ENCODE measurements around the gene SLC27A5.
A peak's percentile ranks its signal among the peaks of the same experiment; 100 is the strongest.

The SLC27A5 gene, protein sequence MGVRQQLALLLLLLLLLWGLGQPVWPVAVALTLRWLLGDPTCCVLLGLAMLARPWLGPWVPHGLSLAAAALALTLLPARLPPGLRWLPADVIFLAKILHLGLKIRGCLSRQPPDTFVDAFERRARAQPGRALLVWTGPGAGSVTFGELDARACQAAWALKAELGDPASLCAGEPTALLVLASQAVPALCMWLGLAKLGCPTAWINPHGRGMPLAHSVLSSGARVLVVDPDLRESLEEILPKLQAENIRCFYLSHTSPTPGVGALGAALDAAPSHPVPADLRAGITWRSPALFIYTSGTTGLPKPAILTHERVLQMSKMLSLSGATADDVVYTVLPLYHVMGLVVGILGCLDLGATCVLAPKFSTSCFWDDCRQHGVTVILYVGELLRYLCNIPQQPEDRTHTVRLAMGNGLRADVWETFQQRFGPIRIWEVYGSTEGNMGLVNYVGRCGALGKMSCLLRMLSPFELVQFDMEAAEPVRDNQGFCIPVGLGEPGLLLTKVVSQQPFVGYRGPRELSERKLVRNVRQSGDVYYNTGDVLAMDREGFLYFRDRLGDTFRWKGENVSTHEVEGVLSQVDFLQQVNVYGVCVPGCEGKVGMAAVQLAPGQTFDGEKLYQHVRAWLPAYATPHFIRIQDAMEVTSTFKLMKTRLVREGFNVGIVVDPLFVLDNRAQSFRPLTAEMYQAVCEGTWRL

DNA sequence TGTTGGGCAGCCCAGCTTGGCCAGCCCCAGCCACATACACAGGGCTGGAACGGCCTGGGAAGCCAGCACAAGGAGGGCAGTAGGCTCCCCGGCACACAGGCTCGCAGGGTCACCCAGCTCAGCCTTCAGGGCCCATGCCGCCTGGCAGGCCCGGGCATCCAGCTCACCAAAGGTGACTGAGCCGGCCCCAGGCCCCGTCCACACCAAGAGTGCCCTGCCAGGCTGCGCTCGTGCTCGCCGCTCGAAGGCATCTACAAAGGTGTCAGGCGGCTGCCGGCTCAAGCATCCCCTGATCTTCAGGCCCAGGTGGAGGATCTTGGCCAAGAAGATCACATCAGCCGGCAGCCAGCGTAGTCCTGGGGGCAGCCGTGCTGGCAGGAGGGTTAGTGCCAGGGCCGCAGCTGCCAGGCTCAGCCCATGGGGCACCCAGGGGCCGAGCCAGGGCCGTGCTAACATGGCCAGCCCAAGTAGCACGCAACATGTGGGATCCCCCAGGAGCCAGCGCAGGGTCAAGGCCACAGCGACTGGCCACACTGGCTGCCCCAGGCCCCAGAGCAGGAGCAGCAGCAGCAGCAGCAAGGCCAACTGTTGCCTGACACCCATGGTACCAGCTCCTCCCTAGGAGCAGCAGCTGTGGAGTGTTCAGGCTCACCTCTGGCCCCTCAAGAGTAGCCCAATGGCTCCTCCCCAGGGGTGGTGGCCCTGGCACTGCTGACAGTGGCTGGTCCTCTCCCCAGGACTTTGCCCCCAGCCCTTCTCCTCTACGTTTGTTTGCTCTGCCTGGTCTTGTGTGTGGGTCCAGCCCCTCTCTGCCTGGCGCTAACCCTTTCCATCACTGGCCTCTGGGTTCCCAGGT, at the start of gene SLC27A5:
TSS of gene SLC27A5 (minus strand) at position 640 of the 856 bp plus-strand sequence. CDS start at position 603, 37 bp downstream.
- DNase-seq, result no peak

DNA sequence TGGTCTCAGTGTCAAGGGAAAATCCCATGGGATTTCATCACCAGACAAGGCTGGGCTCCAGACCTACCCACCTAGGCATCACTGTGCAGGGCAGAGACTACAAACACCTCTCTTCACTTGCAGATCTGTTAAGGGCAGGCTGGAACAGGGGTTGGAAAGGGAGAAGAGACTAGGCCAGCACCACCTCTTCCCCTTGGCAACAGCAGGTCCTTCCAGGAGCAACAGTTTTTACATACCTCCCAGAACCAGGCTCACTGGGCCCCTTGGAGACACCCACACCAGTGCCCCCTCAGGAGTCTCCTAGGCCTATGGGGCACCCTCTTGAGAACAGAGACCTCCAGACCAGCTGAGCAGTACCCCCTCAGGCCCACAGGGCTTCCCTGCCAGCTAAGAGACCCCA, 49.1 kb upstream of the SLC27A5 start:
- DNase-seq, result no peak

DNA sequence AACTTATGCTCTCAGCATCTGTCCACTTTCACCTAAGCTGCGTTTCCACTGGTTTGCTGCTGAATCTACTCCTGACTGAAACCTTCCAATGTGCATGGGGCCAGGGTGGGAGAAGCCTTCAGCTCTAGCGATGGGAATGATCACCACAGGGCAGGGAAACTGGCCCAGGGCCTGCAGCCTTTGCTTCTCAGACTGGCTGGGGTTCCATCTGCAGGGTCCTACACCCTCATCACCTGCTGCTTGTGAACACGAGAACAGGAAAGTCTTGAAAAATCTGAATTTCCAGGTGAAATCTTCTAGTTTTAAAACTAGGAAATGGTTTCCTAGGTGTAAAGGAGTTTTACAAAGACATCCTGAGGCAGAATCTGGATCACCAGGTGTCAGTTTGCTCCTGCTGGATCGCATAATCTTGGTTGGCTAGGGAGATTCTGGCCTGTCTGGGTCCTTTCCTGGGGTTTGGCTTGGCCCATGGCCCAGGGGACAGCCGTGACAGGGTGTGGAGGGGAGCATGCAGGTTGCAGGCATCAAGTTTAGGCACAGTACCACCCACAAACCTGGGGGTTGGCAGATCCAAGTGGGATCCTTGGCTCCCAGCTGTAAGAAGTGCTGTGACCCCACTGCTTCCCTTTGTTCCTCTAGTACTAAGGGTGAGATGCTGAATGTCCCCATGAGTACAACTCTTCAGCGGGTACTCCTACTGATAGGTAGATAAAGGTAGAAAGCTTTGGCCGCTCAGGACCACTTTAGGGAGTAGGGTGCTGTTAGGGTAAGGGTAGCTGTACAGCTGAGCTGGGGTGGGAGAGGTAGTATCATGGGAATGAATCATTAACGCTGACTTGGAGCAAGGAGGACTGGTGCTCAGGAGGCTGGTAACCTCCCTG, 48.5 kb upstream of the SLC27A5 start:
- DNase-seq, result no peak

DNA sequence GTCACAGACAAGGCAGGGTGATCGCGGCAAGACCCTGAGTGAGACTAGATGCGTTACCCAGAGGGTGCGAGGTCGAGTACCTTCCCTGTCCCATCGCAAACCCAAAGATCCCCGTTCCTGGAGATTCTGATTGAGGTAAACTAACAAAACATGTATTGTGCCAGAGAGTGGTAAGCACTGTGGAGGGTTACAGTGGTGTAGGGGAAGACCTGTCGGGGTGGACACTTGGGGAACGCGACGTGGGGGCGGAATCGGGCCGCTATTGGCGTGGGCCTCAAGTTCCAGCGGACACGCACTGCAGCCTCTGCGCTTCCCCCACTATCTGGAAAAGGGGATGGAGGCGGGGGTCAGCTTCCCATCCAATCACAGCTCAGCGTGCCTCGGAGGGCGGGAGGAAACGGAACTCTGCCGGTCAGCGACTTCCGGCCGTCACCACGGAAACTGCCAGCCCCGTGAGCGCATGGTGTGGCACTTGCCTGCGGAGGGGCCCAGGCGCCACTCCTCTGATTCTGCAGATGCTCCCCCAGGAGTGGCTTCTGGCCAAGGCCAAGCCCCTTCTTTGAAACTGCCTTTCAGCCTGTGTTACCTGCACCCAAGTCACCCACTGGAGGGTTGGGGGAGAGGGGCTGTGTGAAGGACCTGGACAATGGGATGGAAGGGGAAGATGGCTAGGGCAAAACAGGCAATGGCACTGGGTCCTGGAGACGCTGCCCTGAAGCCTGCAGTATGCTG, 47.6 kb upstream of the SLC27A5 start:
- DNase-seq, result peak; percentile 94

DNA sequence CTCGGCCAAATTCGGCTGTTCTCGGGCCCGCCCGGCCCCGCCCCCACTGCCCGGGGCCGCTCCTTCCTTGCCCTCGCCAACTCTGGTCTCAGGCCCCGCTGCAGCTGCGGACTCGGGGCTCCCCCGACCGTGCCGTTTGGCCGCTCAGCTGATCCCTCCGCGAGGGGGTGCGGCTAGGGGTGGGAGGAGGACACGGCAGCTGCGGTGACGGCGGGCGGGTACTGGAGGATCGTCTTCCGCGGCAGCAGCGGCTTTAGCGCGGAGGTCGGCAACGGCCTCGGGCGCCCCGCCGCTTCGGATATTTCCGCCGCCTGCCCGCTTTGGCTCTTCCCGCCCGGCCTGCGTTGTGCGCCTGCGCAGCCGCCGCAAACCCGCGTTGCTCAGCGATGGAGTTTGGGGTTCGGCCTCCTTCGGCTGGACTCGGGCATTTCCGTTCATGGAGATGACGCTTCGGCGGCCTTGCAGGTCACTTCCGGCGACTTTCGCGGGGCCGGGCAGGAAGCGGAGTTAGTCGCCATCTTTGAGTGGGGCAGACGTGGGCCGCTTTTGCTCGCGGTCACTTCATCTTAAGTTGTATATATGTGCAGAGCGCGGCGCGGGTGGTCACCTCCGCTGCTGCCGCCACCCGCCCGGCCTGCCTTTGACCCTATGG, 47.0 kb upstream of the SLC27A5 start:
- peak; percentile 100 for DNase-seq

DNA sequence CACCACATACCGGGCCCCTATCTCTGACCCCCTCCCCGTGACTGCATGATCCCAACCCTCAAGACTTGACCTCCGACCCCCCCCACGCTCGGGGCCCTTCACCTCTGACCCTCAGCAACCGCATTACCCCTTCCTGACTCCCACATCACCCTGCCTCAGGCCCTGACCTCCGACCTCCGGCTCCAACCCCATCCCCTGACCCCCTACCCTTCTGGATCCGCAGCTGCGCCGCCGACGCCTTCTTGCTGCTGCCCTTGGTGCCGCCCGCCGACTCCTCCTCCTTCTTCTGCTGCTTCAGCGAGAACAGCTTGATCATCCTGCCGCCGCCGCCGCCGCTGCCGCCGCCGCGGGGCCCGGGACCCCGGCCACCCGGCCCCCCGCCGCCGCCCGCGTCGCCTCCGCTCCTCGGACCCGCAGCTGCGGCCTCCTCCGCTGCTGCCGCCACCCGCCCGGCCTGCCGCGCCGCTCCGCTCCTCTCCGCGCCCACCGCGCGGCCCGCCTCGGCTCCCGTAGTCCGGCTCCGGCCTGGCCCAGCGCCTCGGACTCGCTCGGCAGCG, 46.4 kb upstream of the SLC27A5 start, which contains the start of gene UBE2M:
TSS of gene UBE2M (minus strand) at position 546 of the 557 bp plus-strand sequence. CDS start at position 316, 230 bp downstream.
- peak; percentile 56 for DNase-seq

DNA sequence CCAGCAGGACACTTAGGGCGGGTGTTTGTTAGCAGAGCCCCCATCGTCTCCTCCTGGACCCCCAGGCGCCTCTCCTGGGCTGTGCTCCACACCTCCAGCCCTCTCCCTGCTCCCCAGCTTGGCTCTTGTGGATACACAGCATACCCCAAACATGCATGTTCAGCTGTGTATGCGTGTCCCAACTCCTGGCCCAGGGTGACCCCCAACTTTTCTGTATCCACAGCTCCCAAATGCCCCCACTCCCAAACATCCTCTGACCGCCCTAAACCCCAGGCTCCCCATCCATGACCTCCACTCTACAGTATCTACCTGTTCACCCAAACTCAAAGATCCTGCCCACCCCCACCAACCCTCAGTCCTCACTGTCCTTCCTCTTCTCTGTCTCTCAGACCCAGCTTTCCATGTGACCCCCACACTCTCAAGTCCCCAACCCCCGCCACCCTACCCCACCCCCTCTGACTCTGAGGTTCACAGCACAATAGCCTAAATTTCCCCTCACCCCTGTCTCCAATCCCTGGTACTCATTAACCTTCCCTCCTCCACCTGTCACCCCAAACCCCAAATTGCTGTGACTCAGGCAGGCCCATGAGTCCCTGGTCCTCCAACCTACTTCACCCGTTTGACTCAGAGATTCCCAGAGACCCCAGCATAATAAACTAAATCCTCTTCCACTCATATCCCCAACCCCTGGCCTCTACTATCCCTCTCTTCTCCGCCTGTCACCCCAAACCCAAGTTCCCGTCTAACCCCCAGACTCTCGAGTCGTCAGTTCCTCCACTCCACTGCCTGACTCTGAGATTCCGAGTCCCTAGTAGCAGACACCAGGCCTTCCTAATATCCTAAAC, 45.7 kb upstream of the SLC27A5 start:
- DNase-seq, result no peak

DNA sequence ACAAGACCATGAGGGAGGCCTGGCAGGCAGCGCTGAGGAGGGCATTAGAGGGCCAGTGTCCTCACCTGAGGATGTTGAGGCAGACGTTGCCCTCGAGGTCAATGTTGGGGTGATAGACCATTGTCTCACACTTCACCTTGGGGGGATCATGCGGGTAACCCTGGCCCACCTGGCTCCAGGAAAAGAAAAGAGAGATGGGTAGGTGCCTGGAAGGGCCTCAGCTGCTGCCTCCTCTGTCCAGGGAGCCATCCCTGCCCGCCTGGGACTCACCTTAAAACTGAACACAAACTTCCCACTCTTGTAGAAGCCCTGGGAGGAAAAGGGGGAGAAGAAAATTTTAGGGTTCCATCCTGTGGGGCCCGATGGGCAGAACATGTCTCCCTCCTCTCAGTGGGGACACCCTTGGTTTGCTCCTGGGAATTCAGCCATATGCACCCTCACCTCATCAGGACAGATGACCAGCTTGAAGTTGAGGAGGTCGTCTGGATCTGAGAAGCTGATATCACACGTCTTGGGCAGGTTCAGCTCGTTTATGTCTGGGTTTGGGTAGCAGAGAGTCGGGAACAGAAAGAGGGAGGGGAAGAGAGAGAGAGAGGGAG, 44.9 kb upstream of the SLC27A5 start:
- DNase-seq, result no peak

DNA sequence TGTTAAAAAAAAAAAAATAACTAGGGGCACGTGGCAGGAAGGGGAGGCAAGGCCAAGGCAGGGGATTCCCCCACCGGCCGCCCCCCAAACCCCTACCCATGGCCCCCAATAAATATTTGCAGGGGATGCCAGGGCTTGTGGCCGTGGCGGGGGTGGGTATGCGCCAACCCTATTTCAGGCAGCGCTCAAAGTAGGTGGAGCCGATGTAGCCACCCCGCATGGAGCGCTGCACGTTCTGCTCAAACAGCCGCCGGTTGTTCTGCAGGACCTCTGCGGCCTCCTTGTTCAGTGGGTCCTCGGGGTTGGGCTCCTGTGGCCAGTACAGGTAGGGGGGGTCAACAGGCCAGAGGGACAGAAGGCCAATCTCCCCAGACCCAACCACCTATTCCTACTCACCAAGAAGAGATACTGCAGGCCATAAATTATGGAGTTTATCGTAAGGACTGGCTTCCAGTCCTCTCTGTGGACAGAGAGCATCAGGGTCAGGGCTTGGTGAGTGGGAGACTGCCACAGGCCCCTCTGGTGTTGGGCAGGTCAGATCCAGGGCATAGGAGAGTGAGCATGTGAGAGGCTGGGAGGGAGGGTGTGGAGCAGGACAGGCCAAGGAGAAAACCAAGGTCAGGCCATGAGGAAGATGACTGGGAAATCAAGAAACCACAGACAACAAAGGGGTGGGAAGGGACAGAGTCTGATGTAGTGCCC, 44.3 kb upstream of the SLC27A5 start:
- no peak for DNase-seq

DNA sequence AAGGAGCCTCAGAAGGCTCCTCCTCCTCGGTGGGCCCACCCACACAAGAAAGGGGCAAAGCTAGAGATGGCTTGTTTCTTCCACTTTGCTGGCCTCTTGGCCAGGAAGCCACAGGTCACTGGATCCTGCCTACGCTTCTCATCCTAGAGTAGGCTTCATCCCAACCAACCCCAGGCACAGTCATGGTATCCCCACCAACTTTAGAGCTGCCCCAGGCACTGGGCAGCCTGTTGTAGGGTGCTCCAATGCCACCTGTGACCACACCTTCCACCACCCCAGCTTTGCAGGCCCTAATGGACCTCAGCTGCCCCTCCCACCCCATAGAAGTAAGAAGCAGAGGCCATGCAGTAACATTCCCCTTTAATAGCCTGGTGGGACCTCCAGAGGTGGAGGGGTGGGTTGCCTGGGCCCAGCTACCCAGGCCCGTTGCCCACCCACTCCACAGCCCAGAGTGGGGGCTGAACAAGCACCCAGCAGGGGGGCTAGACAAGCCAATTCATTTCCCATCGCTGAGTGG, 43.6 kb upstream of the SLC27A5 start:
- DNase-seq, result no peak

DNA sequence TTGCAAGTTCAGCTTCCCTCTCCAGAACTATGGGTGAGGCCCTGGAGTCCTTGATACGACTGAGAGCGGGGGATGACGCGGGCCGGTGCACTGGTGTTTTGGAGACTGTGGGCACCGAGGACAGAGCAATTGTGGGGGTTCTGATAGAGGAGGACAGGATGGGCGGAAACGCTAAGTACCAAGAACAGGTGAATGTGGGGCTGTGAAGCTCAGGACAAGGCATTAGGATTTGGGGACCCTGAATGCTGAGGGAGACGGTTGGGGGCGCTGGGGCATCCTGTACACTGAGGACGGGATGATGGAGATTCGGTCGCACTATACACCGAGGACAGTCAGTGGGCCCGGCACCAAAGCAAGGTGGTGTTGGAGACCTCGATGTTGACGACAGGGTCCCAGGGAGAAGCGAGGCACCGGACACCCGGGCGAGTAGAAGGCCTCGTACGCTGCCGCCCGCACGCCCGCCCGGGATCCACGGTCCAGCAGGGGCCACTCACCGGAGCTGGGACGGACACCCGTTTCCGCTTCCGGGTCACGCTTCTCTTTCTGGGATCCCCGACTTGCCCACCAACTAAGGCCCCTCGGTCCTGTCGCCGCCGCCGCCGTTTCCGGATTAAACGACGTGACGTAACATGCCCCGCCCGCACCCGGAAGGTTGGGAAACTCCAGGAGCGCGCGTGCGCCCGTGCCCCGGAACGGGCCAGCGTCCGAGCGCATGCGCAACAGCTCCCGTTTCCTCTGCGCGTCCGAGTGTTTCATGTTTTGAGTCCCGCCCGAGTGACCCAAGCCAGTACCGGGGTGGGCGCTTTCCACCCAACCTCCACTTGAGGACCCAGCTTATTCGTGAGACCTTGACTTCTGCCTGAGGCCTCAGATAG, 42.9 kb upstream of the SLC27A5 start, which contains the start of gene CHMP2A:
TSS of gene CHMP2A (minus strand) at position 612 of the 875 bp plus-strand sequence. CDS start 893 bp downstream, outside the sequence.
- DNase-seq, result peak; percentile 99

DNA sequence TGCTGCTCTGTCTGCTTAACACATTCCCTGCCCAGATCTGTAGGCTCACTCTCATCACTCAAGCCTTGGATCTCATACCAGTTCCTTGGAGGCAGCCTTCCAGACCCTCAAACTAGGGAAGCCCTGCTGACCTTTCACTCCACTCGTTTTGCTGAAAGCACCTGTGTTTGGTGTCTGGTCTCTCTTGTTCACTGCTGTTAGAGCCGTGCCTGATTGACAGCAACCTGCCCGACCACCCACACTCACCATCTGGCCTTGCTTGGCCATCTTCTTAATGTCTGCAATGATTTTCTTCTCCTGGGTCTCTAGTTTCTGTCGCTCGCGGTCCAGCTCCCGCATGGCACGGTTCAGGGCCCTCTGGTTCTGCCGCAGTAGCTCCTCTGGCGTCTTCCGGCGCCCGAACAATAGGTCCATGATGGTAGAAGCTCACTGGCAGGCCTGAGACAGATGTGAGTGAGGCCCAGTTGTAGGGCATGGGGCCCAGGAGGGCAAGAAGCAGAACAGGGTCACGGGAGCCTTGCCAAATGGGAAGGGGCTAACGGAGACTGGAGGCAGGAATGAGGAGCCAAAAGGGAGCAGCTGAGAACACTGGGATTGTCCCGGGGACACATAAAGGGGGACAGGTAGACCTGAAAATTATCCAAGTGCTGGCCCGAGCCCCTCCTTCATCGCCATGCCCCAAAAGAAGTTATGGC, 42.2 kb upstream of the SLC27A5 start:
- no peak for DNase-seq

DNA sequence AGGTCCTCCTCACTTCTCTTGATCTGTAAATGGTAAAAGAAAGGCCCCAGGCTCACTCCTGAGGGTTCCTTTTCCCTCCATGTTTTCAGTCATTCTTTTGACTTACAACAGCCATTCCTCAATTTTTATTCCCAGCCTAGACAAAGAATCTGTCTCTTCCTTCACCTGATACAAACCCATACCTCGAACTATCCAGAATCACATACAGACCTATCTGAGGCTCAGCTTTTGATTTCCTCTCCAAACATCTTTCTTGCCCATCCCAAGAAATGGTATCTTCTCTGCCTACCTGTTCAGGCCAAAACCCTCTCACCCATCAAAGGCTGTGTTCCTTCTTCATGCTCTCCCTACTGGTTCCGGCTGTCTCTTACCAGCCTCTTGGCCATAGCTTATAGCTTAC, 40.9 kb upstream of the SLC27A5 start:
- DNase-seq, result no peak

DNA sequence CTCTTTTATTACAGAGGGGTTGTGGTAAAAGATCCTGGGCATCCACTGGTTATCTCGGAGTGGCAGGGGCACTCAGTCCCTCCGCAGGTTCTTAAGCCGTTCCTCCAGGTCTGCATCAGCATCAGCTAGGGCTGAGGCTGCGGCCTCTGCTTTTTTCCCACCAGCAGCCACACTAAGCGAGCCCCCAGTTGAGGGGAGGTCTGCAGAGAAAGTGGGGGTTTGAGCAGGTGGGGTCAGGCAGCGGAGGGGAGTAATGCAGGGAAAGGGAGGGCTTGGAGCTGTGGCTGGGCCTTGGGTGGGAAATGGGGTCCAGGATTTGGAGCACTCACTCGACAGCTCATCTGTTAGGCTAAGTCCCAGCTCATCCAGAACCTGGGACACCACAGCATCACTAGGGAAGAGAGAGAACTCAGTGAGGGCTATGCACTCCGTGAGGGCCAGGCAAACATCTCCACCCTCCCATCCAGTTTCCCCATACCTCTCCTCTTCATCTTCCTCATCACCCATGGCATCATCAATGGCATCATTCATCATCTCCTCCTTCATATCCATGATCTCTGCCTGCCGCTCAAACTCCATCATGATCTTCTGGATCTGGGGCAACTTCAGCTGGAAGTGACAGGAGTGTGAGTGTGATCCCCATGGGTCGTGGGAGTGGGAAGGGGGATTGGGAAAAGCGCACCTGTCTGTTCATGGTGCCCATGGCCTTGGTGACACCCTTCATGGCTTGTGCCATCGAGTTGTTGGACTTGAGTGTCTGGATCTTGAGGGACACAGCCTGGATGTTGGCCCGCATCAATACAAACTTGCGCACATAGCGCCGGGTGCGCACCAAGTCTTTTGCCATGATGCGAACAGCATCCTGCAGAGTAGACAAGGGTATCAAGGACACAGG, 40.0 kb upstream of the SLC27A5 start:
- no peak for DNase-seq

DNA sequence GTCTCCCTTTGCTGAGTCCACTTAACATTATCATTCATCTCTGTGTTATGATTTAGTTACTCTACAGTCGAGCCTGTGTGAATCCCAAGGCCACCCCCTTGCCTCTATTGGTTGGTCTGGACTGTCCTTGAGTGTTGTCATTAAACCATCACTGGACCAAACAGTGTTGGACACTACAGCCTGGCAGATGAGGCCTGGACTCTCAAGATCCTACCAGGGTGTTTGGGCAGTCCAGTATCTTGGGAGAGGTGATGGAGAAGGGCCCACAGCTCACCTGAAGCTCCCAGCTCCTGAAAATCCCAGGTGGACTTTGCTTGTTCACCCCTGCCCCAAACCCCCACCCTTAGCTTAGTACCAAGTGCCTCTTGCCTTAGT, 39.3 kb upstream of the SLC27A5 start:
- no peak for DNase-seq

Measured in activated CD4-positive, alpha-beta T cell treated with anti-CD3 and anti-CD28 coated beads, Interleukin-10, Interleukin-2, amounts not matched to agents 100 ng/mL and 50 ng/mL, durations not matched to agents 16 hours and 8 hours (primary cell).